ENCODE measurements around the gene GNB1.

Gene GNB1

GRCh38 chr1:1817221-1817620, 73.7 kb downstream of the GNB1 start:
- DNase-seq: no peak

GRCh38 chr1:1815606-1816281, 75.1 kb downstream of the GNB1 start:
- no peak for DNase-seq

GRCh38 chr1:1809489-1809888, 81.4 kb downstream of the GNB1 start:
- DNase-seq: no peak

DNA sequence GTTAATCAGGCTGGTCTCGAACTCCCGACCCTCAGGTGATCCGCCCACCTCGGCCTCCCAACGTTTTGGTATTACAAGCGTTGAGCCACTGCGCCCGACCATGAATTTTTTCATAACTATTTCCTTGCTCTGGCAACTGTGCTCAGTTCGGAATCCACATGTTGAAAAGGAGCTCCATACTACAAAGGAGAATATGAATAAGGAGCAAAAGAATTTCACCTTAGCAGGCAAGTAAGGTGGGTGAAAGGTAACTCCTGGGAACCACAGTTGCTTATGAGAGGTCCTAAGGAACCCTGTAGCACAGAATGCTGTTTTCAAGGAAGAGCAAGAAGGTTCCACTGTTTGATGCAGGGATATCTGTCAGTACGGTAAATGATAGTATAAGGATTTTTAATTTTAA, 82.7 kb downstream of the GNB1 start:
- no peak for DNase-seq

DNA sequence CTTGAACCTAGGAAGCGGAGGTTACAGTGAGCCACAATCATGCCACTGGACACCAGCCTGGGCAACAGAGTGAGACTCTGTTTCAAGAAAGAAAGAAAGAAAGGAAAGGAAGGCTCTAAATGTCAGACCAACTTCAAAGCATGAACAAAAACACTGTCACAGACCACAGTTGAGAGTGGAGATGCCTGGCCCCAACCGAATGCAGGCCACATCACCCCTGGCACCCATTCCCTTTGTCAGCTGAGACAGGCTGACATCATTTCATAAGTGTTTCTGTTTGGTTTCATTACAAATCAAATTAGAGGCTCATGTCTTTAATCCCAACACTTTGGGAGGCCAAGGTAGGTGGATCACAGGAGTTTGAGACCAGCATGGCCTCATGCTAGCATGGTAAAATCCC, 84.0 kb downstream of the GNB1 start:
- no peak for DNase-seq

- no peak for DNase-seq
Measured at GRCh38 chr1:1804301-1804700, 86.6 kb downstream of the GNB1 start.

DNA sequence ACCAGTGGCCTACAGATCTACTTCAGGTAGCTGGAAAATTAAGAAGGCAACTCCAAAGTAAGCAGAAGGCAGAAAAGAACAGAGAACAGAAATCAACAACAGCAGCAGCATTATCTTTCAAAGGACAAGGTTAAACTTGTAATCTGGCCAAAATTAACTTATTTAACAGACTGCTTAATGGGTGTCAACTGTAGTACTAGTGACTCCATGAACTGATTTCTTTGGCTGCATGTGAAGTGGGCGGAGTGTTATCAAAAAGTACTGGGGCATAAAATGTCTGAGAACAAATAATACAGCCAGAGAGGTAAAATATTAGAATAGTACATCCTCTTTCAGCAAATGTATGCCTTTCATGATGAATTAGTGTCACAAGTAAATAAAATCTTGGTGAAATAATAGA, 88.0 kb downstream of the GNB1 start:
- DNase-seq: no peak

DNA sequence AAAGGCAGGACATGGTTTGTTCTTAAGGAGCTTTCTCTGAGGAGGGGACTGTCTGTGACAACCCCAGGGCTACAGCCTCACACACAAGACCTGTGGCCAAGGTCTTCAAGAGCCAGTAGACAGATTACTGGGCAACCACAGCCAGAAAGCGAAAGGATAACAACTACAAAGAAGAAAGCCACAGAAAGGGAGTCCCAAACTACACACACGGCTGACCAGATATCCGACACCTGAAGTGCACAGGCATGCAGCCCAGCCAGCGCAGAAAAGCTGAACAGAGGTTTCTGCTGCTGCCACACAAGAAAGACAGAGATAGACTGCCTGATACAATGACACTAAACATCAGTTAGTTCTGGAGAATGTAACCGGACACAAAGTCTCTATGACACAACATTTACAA, 91.2 kb downstream of the GNB1 start:
- no peak for DNase-seq

DNA sequence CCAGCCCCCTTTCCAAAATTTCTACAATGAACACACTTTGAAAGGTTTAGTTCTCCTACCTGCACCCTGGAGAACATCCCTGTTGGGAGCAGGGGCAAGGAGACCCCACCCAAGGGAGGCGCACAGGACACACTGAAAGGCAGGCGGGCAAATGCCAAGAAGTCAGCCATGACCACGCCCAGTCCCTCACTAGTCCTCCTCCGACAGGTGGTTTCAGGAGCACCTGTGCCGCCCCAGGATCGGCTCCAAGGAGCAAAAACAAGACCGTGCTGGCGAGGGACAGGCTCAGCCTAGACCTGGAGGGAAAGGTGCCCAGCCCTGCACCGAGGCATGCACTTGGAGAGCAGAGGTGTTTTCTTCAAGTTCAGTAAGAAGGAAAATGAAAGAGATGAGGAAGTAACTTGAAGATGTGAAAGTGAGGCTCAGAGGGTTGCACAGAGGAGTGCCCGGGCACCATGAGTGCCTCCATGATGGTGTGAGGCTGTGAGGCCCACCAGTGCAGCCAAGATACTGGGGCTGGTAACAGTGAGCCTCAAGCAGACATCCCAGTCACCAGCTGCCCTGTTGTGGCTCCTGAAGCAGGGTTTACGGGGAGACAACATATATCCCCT, 93.1 kb downstream of the GNB1 start:
- DNase-seq: no peak

DNA sequence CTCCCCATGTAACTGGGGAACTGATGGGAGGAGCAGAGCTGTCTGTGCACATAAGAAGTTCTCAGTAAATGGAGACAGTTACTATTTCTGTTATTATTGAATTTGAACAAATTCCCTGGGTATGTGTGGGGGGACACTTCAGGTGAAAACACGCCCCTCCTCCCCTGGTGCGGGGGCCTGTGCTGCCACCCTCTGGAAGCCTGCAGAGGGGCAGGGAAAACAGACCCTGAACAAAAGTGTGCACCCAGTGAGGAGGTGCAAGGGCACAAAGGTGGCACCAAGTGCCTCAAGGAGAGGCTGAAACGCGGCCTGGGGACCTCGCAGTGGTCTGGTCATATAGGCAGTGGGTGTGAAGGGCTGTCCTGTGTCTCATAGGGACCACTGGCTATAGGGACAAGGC, 94.4 kb downstream of the GNB1 start:
- DNase-seq: no peak

GRCh38 chr1:1794999-1795398, 95.9 kb downstream of the GNB1 start:
- DNase-seq: no peak

DNA sequence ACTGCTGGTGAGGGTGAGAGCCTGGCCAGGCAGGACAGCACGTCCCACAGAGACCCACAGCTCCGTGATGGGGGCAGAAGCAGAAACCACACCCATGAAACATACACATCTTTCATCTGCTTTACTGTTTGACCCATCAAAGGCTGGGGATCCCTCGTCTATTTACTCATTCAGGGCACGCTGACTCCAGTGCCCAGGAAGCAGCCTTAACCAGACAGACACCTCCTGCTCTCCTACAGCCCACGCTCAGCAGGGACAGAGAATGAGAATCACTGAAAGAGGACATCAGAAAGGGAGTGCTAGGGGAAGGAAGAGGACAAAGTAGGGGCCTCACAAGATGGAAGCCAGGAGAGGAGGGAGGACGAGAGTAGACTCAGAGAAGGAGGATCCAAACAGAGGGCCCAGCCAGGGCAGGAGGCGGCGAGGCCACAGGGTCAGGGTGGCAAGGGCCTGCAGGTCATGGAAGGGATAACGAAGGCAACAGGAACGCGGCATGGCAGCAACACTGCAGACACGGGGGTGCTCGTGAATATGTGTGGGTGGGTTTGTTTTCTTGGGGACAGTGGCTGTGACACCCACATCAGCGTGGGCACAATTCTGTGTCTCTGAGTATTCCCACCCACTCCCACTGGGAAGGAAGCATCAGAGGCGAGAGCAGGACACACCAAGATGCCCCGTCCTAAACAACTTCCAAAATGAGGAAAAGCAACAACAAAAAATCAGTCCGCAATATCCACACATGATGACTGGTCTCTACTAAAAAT, 97.2 kb downstream of the GNB1 start:
- no peak for DNase-seq

GRCh38 chr1:1788646-1789431, 102.0 kb downstream of the GNB1 start:
- no peak for DNase-seq

GRCh38 chr1:1788136-1788535, 102.8 kb downstream of the GNB1 start:
- peak; percentile 8 for DNase-seq

DNA sequence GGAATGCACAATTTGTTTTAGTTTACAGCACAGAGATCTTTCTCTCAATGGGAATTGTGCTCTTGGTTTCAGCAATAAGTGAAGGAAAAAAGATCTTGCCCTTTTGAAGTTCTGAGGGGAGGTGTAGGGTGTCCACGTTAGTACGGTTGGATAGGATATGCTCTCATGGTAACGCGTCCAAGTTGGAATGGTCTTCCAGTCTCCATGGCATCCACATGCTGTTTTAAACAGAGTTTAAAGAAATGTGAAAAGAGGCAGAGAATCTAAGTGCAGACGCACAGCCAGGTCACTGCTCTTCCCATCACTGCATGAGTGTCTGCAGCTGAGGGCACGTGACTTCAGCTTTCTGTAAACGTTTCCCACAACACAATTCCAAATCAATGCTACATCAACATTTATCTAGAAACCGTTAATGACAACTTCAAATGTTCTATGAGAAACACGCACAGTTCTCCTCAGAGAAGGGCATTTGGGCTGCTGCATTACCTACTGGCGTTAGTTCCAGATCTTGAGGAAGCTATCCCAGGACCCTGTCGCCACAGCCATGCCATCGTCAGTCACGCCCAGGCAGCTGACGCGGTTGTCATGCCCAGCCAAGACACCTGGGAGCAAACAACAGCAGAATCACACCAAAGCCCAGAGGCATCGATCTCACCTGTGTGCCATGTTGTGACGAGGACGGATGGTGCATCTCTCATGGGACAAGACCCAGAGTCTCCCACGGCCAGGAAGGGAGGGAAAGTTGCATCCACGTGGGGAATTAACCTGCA, 103.9 kb downstream of the GNB1 start:
- DNase-seq: no peak

DNA sequence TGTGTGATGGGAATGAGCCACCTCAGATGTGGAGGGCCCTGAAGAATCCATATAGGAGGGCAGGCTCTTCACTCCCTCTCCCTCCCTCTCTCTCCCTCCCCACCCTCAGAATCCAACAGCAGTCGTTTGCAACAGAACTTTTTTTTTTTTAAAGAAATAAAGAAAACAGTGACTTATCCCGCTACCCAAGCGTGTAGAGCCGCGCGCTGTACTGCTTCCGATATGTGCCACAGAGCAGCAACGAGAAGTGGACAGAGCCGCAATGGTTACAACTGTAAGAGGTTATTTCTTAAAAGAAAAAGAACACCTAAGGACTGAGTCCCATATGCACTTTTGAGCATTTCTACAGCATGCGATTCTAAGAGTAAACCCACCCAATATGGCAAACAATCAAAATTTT, 105.2 kb downstream of the GNB1 start:
- no peak for DNase-seq

- no peak for DNase-seq
Measured at GRCh38 chr1:1784933-1785332, 106.0 kb downstream of the GNB1 start.

- DNase-seq: no peak
Measured at GRCh38 chr1:1783320-1783719, 107.6 kb downstream of the GNB1 start.

- peak; percentile 36 for DNase-seq
Measured at GRCh38 chr1:1782399-1783221, 108.3 kb downstream of the GNB1 start.

DNA sequence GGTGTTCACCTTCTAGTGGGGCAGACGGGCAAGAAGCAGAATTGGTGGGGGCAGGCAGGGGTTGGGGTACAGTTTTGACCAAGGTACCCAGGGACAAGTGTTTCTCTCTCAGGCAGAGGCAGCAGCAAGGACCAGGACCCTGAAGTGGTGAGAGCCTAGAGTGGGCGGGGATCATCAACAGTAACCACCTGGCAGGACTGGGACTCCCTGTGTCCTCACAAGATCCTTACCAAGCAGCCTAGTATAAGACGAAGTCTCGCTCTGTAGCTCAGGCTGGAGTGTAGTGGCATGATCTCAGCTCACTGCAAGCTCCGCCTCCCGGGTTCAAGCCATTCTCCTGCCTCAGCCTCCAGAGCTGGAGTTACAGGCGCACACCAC, 109.4 kb downstream of the GNB1 start:
- peak; percentile 14 for DNase-seq

DNA sequence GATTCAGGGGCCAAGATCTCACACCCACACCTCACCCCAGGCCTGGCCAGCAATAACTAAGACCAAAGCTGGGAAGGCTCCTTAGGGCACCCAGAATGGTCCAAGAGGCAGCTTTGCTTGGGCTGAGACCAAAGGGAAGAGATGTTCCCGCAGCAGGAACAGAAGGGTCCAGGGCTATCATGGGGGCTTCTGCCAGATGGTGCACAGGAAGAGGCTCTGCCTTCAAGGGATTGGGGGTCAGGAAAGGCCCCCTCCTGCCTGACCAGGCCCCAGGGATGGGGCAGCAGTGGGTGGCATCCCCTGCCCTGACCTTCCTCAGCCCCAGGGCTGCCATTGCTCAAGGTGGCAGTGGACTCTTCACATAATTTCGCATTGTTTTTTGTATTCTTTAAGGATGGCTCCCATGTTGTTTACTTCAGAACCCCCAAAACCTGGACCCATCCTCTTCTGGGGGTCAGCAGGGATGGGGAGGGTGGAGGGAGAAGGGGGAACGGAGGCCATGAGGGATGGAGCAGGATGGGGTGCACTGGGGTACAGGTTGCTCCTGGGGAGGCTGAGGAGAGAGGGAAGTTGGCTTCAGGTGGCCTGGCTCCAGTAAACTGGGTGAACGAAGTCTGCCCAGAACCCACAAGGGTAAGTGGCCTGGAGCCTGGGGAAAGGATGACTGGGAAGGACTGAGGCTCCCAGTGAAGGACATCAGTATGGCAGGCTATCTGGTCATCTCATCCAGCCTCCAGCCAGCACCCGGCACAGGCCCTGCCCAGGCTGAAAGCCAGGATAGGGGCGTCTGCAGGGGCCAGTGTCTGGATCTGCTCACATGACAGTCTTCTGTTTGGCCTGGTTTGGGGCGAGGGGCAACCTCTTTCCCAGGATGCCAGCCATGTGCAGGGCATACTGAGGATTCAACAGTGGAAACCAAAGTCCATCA, 110.0 kb downstream of the GNB1 start:
- no peak for DNase-seq

Data from eye (tissue), 1 donor.